B cell (primary cell): ENCODE results near the gene CEP89. TPM values are rescaled to one million over a fixed set of nuclear protein-coding genes. Genes with fewer than 3 reads are reported as not detected.

Experiments
- ATAC-seq: fragments of 200-7000 bp; cut with Tn5 transposase; one replicate; pipeline ENCODE4 v1.10.0; 2021; ENCODE audit warnings: low read depth, mild to moderate bottlenecking, moderate number of reproducible peaks, moderate library complexity
- CTCF ChIA-PET: fragments of 350-600 bp; sonication (Branson Sonifier 250); formaldehyde crosslinking; loops from one replicate; lab custom pipeline; 2021; ENCODE audit warnings: antibody characterized with exemption, inconsistent platforms; lab: Charles Lee
- POLR2A ChIA-PET: fragments of 350-600 bp; sonication (Branson Sonifier 250); formaldehyde crosslinking; loops from one replicate; lab custom pipeline; 2021; ENCODE audit warnings: antibody characterized with exemption; lab: Charles Lee
- DNase-seq: peaks from one replicate; pipeline ENCODE4 v3.0.0; 2013
- H2AFZ ChIP-seq: 2 replicates; pipeline ENCODE4 v1.6.1; 2012; ENCODE audit warnings: mild to moderate bottlenecking, low read depth, low read length; ENCODE audit not compliant: insufficient read depth, poor library complexity, severe bottlenecking
- H3K27ac ChIP-seq, 2 donors: 1 replicate in 1 of 2; 2 replicates in 1 of 2; pipeline ENCODE4 v1.5.1; 2012 to 2013; ENCODE audit warnings: low read length in 2 of 2, mild to moderate bottlenecking in 2 of 2, moderate library complexity in 1 of 2
- H3K27me3 ChIP-seq, 4 experiments: fragments of 200-600 bp in 1 of 4; sonication (generic) in 1 of 4; replicated peaks in 1 of 4; 1 replicate in 2 of 4; 2 replicates in 2 of 4; pipeline versions ENCODE4 v1.6.1 to v1.7.0; 2013 to 2016; ENCODE audit warnings: low read length in 3 of 4, mild to moderate bottlenecking in 2 of 4, mixed read lengths in 1 of 4, moderate library complexity in 1 of 4; ENCODE audit not compliant: insufficient read depth in 4 of 4, control insufficient read depth in 3 of 4; ENCODE audit errors: control extremely low read depth in 1 of 4
- H3K36me3 ChIP-seq, 2 experiments: replicated peaks in 1 of 2; 1 replicate in 1 of 2; 2 replicates in 1 of 2; pipeline versions ENCODE4 v1.6.1 to v1.7.1; 2013; ENCODE audit warnings: low read length in 1 of 2; ENCODE audit not compliant: insufficient read depth in 2 of 2, control insufficient read depth in 1 of 2; ENCODE audit errors: control extremely low read depth in 1 of 2, extremely low read depth in 1 of 2
- H3K4me1 ChIP-seq, 2 donors: fragments of 200-600 bp in 1 of 2; sonication (generic) in 1 of 2; 1 replicate in 1 of 2; 2 replicates in 1 of 2; pipeline versions ENCODE4 v1.5.1 to v1.6.1; 2013 to 2017; ENCODE audit warnings: low read length in 2 of 2; ENCODE audit not compliant: control insufficient read depth in 2 of 2, insufficient read depth in 2 of 2
- H3K4me2 ChIP-seq: replicated peaks from 2 replicates; pipeline ENCODE3; 2012; ENCODE audit warnings: mild to moderate bottlenecking, low read depth, low read length; ENCODE audit not compliant: poor library complexity, severe bottlenecking
- H3K4me3 ChIP-seq, 5 experiments: fragments of 200-600 bp in 1 of 5; sonication (generic) in 1 of 5; 1 replicate in 3 of 5; 2 replicates in 2 of 5; pipeline versions ENCODE4 v1.5.1 to v1.7.0; 2011 to 2016; ENCODE audit warnings: low read length in 4 of 5, mild to moderate bottlenecking in 4 of 5, low read depth in 2 of 5, control low read depth in 1 of 5, moderate library complexity in 1 of 5; ENCODE audit not compliant: insufficient read depth in 1 of 5; ENCODE audit errors: control extremely low read depth in 1 of 5, extremely low read depth in 1 of 5
- H3K79me2 ChIP-seq: fragments of 200-600 bp; sonication (generic); one replicate; pipeline ENCODE4 v1.6.0; 2016; ENCODE audit warnings: low read length; ENCODE audit not compliant: control insufficient read depth, insufficient read depth
- H3K9ac ChIP-seq: fragments of 200-600 bp; sonication (generic); 2 replicates; pipeline ENCODE4 v1.6.1; 2017; ENCODE audit warnings: mild to moderate bottlenecking, low read length, moderate library complexity
- H3K9me3 ChIP-seq, 3 donors: one replicate each; pipeline versions ENCODE4 v1.6.1 to v1.7.1; 2013; ENCODE audit warnings: low read length in 2 of 3; ENCODE audit not compliant: control insufficient read depth in 2 of 3, insufficient read depth in 1 of 3; ENCODE audit errors: control extremely low read depth in 1 of 3
- H4K20me1 ChIP-seq: 2 replicates; pipeline ENCODE4 v1.6.0; 2012; ENCODE audit warnings: mild to moderate bottlenecking, low read length; ENCODE audit not compliant: insufficient read depth, control insufficient read depth, poor library complexity, severe bottlenecking
- H3K27ac Mint-ChIP-seq: one replicate; pipeline ENCODE4 v1.8.0; 2021; ENCODE audit warnings: mixed read lengths
- H3K27me3 Mint-ChIP-seq: one replicate; pipeline ENCODE4 v1.8.0; 2021; ENCODE audit warnings: mixed read lengths
- H3K4me1 Mint-ChIP-seq: one replicate; pipeline ENCODE4 v1.8.0; 2021; ENCODE audit warnings: mixed read lengths
- H3K4me3 Mint-ChIP-seq: one replicate; pipeline ENCODE4 v1.8.0; 2021; ENCODE audit warnings: mixed read lengths
- H3K9me3 Mint-ChIP-seq: one replicate; pipeline ENCODE4 v1.8.0; 2022; ENCODE audit warnings: mixed read lengths; ENCODE audit not compliant: insufficient read depth
- EZH2 ChIP-seq: IDR thresholded peaks from 2 replicates; pipeline ENCODE4 v1.6.1; 2012; ENCODE audit warnings: borderline replicate concordance, low read depth, mild to moderate bottlenecking, moderate library complexity, low read length; ENCODE audit not compliant: insufficient read depth, poor library complexity, severe bottlenecking
- WGBS: methylation state at CpG from one replicate; pipeline ENCODE4 v1.1.5; 2013; ENCODE audit warnings: missing lambda C conversion rate; ENCODE audit not compliant: insufficient coverage; 5-methylcytosine and 5-hydroxymethylcytosine counted together
- intact Hi-C: fragments of 100-400 bp; cut with micrococcal nuclease; formaldehyde crosslinking; loops from one replicate; pipeline ENCODE4 v1.10.0; 2022
- polyA plus RNA-seq: library from polyadenylated mRNA; depleted of rRNA; stranded (reverse); fragments of >200 nt; gene quantifications from 2 replicates; pipeline ENCODE4 v1.2.3, GENCODE V29; 2012
- total RNA-seq, 2 donors: library from RNA; stranded (reverse); fragments of 120-200 nt in 1 of 2; gene quantifications; 1 replicate in 1 of 2; 2 replicates in 1 of 2; pipeline versions ENCODE4 v1.2.3 to v1.2.4, GENCODE V29; 2013 to 2022
- TF ChIP-seq, protein P1 (sequence below): fragments of 200-600 bp; IDR thresholded peaks from one replicate; pipeline ENCODE4 v1.8.0; 2022; ENCODE audit warnings: antibody characterized with exemption, mild to moderate bottlenecking

The CEP89 gene
- total and polyA plus RNA-seq, 2 donors (not counting 1 experiment from before 2014, with no cell fraction given), result 10.2 to 38.6 TPM

DNA sequence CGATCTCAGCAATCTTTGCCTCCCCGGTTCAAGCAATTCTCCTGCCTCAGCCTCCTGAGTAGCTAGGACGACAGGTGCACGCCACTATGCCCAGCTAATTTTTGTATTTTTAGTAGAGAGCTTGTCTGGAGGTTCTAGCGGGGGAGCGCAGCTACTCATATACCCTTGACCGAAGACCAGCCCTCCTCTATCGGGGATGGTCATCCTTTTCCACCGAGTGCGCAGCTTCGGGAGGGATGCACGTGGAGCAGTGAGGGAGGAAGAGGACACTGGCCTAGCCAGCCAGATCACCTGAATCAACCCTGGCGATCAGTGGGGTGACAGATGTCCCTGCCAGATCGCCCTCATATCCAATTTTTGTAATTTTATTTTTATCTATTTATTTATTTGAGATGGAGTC lies 109.0 kb downstream of the CEP89 start:
- no peaks in the 10 kb centered on the region for H3K79me2 ChIP-seq
- Mint-ChIP-seq H3K4me3 (no peak overlapping the region), H3K9me3 (no peaks in the 10 kb centered on the region), H3K27me3 (no peaks in the 10 kb centered on the region), H3K4me1 (no peaks in the 10 kb centered on the region), H3K27ac (no peak overlapping the region)
- no peaks in the 10 kb centered on the region for H3K27me3 ChIP-seq
- intact Hi-C loops, result no loop called here
- no peak overlapping the region for H3K9ac ChIP-seq
- H4K20me1 ChIP-seq, result no peaks in the 10 kb centered on the region
- H3K4me3 ChIP-seq, result no peak overlapping the region
- no peaks in the 10 kb centered on the region for H3K36me3 ChIP-seq
- ChIA-PET CTCF (no interaction called here), POLR2A (no interaction called here)
- H3K9me3 ChIP-seq, result no peaks in the 10 kb centered on the region
- H3K4me2 ChIP-seq, result no peak overlapping the region
- no peak overlapping the region for H2AFZ ChIP-seq
- ATAC-seq (no peak), DNase-seq (no peak)
- H3K27ac ChIP-seq, result no peak overlapping the region
- no peaks in the 10 kb centered on the region for H3K4me1 ChIP-seq
- TF ChIP-seq, protein P1, sequence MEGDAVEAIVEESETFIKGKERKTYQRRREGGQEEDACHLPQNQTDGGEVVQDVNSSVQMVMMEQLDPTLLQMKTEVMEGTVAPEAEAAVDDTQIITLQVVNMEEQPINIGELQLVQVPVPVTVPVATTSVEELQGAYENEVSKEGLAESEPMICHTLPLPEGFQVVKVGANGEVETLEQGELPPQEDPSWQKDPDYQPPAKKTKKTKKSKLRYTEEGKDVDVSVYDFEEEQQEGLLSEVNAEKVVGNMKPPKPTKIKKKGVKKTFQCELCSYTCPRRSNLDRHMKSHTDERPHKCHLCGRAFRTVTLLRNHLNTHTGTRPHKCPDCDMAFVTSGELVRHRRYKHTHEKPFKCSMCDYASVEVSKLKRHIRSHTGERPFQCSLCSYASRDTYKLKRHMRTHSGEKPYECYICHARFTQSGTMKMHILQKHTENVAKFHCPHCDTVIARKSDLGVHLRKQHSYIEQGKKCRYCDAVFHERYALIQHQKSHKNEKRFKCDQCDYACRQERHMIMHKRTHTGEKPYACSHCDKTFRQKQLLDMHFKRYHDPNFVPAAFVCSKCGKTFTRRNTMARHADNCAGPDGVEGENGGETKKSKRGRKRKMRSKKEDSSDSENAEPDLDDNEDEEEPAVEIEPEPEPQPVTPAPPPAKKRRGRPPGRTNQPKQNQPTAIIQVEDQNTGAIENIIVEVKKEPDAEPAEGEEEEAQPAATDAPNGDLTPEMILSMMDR, result no peak
- no peak for TF ChIP-seq EZH2
- WGBS, result 97% methylated on average over 10 of the region's 14 CpGs

DNA sequence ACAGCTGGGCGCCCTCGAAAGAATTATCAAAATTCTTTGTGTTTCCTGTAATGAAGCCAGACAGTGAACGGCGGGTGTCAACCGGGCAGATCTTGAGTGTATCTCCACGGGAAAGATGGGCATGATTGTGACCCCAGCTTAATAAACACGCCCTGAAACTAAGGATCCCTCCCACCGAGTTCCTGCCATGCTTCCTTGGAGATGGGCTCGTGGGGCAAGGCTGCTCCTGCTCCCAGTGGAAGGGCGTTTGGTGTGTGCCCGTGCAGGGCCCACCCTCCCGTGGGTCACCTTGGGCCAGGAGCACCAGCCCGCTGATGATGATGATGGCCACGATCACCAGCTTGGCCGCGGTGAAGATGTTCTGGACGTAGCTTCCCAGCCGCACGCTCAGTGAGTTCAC lies 109.6 kb downstream of the CEP89 start:
- 91% methylated on average over 17 of the region's 19 CpGs for whole genome bisulfite sequencing
- CTCF ChIA-PET, result no interaction called here

More for the DNA sequence above, 109.6 kb downstream of the CEP89 start:
- H2AFZ ChIP-seq, result no peak overlapping the region
- Mint-ChIP-seq H3K27me3 (no peaks in the 10 kb centered on the region), H3K4me1 (no peaks in the 10 kb centered on the region), H3K9me3 (no peaks in the 10 kb centered on the region), H3K27ac (no peak overlapping the region), H3K4me3 (no peak overlapping the region)
- no peaks in the 10 kb centered on the region for H3K27me3 ChIP-seq
- no peaks in the 10 kb centered on the region for H3K79me2 ChIP-seq
- ATAC-seq (no peak), DNase-seq (no peak)
- no peaks in the 10 kb centered on the region for H3K9me3 ChIP-seq
- H3K27ac ChIP-seq, result no peak overlapping the region
- H3K9ac ChIP-seq, result no peak overlapping the region
- TF ChIP-seq, protein P1, result no peak
- TF ChIP-seq EZH2, result no peak
- H3K4me3 ChIP-seq, result no peak overlapping the region
- POLR2A ChIA-PET, result no interaction called here
- no peak overlapping the region for H3K4me2 ChIP-seq
- intact Hi-C loops, result no loop called here
- H4K20me1 ChIP-seq, result no peaks in the 10 kb centered on the region
- H3K4me1 ChIP-seq, result no peaks in the 10 kb centered on the region
- H3K36me3 ChIP-seq, result no peaks in the 10 kb centered on the region
